Endometrial microvascular endothelial cells (primary cell): ENCODE measurements around the gene PRRT1B. TPM values are rescaled to one million over a fixed set of nuclear protein-coding genes. Genes with fewer than 3 reads are reported as not detected.

Experiments used
- in situ Hi-C: cut with HindIII; loops from 2 replicates; pipeline ENCODE4 v1.10.0; 2017; ENCODE audit warnings: low sequenced_read_pairs, low pct_unique_long_range_greater_than_20kb; ENCODE audit errors: inconsistent ontology term
- total RNA-seq: library from RNA; depleted of rRNA; stranded (reverse); fragments of >200 nt; gene quantifications from one replicate; pipeline ENCODE4 v1.2.3, GENCODE V29; 2015; ENCODE audit errors: inconsistent ontology term

The PRRT1B gene
- total RNA-seq, 1 donor from 2014 or later, result not detected

DNA sequence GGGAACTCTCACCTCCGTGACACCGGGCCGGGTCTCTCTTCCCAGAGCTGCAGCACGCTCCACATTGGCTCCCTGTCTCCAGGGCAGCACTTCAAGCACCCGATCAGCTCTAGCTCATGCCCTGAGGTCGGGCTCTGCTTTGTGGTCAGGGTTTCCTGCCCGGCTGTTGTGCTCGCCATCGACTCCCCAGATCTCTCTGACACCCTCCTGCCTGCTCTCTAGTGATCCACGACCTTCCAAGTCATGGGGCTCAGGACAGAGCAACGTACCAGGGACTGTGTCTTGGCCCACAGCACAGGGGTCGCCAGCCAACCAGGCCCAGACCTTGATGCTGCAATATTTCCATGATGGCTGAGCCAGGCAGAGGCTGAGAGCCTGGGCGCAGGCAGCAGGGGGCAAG, 45.1 kb downstream of the PRRT1B start:
- in situ Hi-C loops, result no loop called here

DNA sequence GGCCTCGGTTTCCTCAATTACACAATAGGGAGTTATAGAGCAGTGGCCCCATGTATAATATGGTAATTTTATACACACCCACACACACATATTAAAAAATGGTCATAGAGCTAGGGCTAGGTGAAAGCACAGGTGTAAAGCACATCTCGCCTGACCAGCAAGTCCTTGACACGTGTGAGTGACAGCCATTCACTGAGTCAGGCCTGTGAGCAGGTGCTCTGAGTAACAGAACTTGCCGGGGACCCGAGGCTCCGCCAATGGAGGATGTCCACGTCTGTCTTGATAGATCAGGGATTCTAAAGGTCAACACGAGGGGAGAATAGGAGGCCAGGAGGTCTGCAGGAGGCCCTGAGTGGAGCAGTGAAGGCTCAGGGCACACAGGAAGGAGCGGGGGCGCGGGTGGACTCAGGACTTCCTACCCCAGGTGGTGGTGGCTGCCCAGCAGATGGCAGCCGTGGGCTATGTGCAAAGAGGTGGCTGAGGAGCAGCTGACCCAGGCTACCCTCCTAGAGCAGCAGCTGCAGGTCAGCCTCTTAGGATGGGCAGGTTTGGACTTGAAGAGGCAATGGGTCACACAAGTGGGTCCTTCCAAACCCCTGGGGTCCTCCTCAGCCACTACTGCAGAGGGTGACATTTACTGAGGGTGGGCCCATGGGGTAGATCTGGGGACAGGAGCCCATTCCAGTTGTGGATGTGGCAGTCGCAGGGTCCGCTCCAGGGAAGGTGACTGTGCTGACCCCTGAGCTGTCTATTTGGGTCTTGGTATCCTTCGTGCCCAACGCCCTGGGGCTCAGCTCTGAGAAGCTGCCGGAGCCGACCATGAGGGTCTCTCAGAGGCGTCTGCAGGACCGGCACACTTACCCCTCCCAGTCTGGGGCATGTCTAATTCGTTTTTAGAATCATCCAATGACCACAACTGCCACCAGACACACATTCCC, 45.9 kb downstream of the PRRT1B start:
- in situ Hi-C loops, result no loop called here

DNA sequence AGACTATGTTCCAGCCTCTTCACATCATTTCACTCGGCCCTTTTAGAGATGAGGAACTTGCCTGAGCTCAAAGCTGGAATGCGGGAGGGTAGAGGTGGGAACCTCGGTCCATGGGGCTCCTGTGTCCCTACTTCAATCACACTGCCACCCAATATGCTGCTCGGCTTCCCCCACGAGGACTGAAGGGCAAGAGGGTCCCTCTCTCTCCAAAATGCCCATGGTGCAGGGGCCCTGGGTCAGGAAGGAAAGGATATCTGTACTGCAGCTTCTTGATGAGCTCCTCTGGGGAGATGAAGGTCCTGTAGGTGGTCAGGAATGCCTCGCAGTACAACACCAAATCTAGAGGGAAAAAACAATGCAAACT, 46.5 kb downstream of the PRRT1B start:
- in situ Hi-C loops, result no loop called here

DNA sequence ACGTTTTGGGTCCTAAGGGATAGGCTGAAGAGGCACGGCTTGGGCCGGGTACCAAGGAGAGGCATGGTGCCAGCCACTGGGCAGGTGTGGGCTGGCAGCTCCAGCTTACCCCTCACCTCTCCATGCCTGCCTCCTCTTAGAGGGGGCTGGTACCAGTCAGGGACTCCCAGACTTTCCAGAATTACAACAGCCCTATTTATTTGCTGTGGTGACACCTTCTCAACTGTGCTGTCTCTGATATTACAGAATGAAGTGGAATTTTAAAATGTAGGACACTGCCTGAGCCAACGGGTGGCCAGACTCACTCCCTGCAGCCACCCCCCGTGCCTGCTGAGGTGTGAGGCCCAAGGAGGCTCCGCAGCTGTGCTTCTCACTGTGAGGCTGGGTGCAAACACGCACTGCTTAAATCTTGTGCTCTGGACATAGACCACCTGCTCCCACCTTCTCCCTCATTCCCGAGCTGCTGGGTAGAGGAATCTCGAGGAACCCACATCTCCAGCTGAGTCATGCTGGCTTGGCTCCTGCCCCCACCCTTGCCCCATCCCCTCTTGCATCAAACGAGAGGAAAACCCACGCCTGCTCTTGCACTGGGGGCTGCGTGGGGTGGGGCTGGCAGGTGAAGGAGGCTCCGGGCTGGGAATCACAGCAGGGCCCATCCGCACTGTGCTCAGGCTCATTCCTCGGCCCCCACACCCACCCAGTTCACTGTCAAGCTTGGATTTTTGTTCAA, 47.9 kb downstream of the PRRT1B start:
- in situ Hi-C loops, result no loop called here

DNA sequence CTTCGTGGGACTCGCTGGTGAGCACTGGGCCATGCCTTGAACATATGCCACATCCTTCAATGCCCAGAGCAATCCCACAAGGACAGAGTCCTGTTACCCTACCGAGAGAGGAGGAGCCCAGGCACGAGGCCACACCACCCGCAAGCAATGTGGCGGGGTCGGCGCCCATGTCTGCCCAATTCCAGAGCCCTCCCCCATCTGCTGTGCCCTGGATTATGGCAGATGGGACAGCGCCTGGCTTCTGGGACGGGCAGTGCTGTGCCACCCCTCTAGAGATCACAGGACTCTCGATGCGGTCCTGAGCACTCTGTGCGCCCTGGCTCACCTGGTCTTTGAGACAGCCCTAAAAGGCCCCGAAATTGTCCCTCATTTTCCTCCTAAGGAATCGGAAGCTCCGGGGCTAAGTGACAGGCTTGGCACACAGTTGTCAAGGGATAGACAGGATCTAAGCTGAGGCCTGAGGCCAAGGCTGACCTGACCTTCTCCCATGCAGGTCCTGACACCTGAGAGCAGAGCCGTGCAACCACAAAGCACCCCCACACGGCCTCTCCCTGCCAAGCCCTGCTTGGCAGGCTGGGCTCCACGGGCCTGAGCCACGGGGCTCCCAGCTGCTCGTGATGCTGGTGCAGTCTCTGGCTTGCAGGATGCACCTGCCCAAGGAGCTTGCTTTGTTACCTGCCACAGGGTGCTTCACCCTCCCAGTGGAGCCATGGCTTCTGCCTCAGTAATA, 48.8 kb downstream of the PRRT1B start:
- in situ Hi-C loops, result no loop called here

DNA sequence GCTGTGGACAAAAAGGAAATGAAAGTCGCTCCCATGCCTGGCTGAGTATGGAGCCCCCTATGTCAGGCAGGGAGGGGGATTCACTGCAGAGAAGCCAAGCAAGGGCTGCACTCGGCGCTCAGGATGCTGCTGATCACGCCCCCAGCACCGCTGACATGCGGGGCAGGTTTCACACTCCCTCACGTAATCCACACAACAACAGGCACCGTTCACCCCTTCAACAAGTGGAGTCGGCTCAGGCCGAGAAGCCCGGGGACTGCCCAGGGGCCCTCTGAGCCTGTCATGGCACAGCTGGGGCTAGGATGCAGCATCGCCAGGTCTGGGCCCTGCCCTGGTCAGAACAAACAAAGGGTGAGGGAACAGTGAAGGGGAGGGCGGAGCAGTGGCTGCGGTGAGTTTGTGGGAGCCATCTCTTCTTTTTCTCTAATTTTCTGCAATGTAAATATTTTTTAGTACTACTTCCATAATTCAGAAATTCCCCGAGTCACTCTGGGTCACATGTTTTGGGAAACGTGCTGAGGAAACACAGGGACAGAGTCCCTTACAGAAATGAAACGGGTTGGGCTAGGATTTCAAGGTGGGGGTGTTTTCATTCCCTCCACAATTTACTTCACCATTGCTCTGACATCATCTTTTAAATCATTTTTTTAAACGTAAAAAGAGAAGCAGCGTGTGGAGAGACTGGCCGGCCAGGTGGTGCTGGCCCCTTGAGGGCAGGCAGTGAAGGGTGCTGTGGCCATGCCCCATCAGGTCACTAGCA, 49.8 kb downstream of the PRRT1B start:
- in situ Hi-C loops, result no loop called here

DNA sequence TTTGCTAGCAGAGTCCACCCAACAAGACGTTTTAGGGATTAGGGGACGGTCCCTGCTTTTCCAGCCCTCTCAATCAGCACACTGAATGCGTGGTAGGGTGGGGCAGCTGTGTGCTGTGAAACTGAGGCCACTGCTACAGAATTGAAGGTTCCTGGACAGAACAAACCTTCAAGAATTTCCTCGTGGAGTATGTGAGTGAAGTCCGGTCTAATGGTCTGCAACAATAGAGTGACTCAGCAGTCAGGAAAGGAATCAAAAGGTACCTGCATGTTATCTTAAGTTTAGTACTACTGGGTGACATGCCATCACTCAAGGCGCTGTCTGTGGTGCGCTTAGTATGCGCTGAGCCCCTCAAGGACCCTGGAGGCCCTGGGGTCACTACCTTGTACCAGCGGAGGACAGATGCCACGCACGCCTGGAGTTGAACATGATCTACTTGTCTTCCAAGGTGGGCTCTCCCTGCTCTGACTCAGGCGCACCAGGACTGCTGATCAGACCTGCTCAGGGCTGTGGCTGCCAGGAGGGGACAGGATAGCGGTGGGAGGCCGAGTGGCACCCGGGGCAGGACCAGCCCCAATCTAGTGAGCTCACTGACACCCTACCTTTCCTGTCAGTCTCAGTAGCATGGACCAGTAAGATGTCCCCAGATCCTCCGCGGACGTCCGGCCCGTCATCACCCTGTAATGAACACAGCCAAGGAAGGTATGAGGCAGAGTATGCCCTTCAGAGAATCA, 50.5 kb downstream of the PRRT1B start:
- in situ Hi-C loops, result no loop called here

DNA sequence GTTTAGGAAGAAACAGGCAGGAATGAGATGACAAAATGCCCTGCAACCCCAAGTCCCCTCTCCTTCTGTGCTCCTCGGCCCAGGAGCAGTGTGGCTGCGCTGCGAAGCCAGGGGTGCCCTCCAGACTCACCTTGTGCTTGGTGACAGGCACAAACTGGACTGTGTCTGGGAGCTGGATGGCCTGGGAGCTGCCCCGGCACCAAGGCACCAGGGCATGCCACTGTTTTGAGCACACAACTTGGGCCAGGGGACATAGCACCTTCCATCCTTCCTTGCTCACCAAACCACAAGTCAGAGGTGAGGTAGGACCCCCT, 51.1 kb downstream of the PRRT1B start:
- in situ Hi-C loops, result no loop called here

DNA sequence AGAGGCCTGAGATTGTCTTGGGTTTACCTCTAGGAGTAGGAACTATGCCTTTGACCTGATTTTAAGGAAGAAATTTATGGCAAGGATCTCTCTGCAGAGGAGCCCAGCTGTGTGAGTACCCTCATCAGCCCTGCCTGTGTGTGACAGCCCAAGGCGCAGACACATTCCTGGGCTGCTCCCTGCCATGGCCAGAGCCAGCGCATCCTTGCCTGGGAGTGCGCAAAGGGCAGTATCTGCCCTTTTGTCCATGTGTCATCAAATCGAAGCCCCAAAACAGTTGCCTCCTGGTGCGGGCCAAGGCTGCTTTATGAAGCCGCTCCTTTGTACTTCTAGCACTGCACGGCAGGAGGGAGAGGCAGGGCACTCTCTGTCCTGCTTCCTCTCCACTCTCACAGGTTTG, 51.9 kb downstream of the PRRT1B start:
- in situ Hi-C loops, result no loop called here

DNA sequence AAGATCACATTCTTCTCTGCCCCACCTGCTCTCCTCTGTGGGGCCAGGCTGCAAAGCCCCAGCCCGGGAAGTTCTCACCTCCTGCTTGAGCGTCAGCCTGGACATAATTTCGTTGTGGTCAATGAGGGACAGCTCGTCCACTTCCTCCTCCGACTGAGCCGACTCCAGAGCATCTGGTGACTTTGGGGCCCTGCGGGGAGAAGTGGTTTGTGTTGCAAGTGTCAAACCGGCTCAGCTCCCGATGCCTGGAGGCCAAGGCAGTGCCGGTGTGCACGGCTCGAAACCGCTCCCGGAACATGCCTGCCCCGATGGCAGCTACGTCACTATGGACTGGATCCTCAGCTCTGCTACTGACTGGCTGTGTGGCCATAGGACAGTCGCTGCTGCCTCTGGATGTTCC, 52.8 kb downstream of the PRRT1B start:
- in situ Hi-C loops, result no loop called here

DNA sequence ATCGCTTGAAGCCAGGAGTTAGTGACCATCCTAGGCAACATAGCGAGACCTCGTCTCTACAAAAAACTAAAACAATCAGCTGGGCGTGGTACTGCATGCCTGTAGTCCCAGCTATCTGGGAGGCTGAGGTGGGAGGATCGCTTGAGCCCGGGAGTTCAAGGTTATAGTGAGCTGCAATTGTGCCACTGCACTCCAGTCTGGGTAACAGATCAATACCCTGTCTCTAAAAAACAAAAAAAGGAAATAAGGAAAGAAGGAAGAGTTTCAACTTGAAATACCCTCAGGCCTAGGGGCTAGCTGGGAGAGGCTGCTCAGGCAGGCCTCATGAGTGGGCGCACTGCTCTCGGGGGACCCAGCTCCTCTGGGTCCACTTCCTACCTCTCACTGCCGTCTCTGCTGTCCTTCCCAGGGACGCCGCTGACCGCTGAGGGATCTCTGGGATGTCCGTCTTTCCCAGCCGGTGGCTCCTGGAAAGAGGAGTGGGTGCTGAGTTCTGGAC, 56.4 kb downstream of the PRRT1B start:
- in situ Hi-C loops, result no loop called here

DNA sequence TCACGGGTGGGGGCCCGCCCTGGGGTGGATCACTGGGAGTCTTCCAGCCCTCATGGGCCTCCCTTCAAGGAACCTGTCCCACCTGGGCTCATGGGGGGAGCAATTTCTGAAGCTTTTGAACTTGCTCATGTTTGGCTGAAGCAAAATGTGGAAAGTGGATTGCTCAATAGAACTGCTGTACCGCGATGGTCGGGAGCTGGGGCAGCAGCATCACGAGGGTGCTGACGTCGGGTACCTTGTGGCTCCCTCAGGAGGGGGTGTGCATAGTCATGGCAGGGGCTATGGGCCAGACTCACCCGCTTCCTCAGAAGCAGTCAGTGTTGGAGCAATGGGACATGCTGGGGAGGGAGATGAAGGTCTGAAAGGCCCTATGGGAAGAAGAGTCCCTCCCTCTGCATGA, 57.9 kb downstream of the PRRT1B start:
- in situ Hi-C loops, result no loop called here

DNA sequence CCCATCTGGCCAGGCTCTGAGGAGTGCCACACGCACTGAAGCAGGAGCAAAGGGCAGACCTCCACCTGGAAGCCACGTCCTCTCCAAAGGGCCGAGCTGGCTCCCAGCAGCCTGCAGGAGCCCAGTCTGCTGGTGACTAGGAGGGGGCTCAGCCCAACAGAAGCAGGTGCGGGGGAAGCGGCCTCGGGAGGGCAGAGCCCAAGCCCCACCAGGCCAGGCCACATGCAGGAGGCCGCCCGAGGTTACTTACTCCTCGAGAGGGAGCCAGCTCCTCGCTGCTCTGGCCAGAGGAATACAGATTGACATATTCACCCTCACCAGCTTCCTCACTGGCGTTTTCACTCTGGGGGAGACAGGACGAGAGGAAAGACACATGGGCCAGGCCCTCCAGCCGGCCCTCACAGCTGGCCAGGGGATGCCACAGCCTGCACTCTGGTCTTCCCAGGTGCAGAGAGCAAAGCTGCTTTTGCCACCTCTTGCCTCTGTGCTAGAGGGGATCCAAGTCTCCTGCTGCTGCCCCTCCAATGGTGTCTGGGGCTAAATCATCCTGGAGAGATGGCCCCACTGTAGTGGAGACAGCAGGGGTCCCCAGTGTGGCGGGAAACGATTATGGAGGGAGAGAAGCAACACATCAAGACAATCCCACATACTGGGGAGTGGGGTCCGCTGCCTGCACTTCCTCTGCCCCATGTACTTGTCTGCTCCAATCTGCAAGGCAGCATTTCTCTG, 58.6 kb downstream of the PRRT1B start:
- in situ Hi-C loops, result no loop called here

DNA sequence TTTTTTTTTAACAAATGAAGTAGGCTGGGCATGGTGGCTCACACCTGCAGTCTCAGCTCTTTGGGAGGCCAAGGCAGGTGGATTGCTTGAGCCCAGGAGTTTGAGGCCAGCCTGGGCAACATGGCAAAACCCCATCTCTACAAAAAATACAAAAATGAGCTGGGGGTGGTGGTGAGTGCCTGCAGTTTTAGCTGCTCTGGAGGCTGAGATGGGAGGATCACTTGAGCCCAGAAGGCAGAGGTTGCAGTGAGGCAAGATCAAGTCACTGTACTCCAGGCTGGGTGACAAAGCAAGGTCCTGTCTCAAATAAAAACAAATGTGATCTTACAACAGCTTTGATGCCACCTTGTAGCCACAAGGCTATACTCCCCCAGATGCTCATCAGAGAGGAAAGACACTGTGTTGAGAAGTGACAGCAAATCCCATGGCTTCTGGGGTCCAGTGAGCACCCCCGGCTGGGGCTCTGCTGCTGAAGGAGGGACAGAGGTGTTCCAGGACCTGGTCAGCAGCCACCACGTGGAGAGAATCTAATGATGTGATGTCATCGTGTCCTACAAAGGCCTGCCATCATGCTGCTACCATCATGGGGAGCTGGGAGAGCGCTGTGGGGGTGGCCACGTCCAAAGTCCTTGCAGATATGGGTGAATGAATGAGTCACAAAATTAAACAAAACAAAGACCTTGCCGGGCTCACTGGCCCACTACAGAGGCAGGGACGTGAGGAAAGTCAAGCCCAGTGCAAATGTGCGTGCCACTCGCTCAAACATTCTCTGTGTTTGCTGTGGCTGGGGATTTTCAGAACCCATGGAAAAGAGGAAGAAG, 60.7 kb downstream of the PRRT1B start:
- in situ Hi-C loops, result no loop called here

DNA sequence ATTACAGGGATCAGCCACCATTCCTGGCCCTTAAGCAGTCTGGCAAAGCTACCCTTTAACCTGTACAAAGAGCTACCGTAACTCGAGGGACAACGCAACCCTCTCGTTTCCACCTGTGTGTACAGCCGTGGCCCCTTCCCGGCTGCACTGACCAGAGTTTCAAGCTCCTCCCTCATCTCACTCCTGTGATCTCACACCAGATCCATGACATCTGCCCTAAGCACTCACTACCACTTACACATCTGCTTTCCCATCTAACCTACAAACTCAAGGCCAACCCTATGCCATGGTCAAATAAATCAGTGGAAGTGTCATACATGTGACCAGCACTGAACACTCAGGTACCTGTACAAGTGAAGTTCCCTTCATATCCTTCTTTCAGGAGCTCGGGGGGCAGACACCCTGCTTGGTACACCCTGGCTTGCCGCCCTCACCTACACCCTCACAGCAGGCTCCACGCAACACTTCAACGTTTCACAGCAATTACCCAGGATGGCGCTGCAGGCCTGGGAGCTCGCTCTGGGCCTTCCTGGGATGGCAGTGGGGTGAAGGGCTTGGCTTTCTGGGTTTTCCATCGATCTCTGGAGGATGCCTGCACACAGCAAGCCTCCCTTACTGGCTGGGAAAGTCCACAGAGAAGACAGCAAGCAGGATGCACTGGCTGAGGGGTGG, 61.7 kb downstream of the PRRT1B start:
- in situ Hi-C loops, result no loop called here

DNA sequence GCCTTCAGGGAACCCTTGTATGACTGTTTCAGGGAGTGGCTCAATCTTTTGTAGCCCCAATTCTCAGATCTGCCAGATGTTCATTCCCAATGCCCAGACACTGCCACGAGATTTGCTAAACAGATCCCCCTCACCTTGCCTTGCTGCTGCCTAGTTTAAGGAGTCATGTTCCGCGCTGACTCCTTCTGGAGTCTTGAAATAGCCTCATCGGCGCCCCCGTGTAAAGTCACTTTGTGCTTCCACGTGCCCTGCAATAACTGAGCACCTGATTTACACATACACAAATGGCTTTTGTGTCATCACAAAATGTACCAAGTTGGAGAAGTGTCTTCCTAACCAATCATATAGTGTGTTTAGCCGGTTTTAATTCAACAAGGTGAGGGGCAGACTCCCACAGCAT, 62.3 kb downstream of the PRRT1B start:
- in situ Hi-C loops, result no loop called here
